DOHH2 (cell line): ENCODE results near the gene DNMBP.

Experiments used
- CTCF ChIP-seq: fragments of 200-600 bp; sonication (generic); IDR thresholded peaks from one replicate; pipeline ENCODE4 v1.5.1; 2014; ENCODE audit warnings: antibody characterized with exemption, mild to moderate bottlenecking, low read depth, low read length; ENCODE audit not compliant: poor library complexity, severe bottlenecking
- EZH2phosphoT487 ChIP-seq: fragments of 200-600 bp; sonication (generic); IDR thresholded peaks from 2 replicates; pipeline ENCODE4 v1.6.1; 2017; ENCODE audit warnings: borderline replicate concordance, mild to moderate bottlenecking, antibody characterized with exemption, low read length, moderate library complexity, mixed read lengths

GRCh38 chr10:99888622-99889021 lies 121.1 kb downstream of the DNMBP start:
- TF ChIP-seq CTCF (no peak), EZH2phosphoT487 (no peak)
